HuH-7.5 (cell line): ENCODE results near the gene NCOA3.
"Not testable (repeated sequence)": the region's sequence is repeated elsewhere in the genome, so short reads cannot be mapped to it uniquely, and the experiment has no call there.

Experiments
- DNase-seq: peaks from one replicate; pipeline ENCODE4 v3.0.0; 2011; ENCODE audit warnings: low spot score

The NCOA3 gene

DNA sequence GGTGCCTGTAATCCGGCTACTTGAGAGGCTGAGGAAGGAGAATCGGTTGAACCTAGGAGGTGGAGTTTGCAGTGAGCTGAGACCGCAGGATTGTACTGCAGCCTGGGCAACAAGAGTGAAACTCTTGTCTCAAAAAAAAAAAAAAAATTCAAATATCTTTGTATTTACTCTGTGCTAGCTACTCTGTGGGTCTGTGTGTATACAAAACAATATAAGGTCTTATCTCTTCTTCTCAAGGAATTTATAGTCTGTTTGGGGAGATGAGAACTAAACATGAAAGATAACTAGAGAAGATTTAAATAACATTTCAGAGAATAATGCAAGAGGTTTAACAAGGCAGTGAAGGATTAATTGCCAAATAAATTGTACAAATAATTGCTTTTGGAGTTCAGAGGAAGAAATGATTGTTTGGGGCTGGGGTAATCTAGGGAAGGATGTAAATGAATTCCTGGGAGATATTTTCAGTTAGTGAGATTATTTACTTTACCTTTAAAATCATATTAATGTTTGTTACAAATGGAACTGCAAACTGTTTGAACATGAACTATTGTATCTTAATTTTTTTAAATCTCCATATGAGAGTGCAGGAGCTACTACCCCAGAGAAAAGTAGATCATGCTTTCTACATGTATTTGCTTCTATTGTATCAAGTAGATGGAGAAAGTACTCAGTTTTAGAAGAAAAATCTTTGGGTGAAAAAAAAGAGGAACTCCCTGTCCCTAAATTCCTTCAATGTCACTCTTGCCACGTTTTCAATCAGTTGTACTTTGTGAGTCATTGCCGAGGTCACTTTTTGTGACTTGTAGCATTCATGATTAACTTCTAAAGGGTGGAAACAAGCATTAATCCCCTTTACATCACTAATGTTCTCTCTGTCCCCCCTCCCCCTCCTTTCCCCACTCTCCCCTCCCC lies 39.0 kb downstream of the NCOA3 start:
- DNase-seq, result peak; percentile 64

DNA sequence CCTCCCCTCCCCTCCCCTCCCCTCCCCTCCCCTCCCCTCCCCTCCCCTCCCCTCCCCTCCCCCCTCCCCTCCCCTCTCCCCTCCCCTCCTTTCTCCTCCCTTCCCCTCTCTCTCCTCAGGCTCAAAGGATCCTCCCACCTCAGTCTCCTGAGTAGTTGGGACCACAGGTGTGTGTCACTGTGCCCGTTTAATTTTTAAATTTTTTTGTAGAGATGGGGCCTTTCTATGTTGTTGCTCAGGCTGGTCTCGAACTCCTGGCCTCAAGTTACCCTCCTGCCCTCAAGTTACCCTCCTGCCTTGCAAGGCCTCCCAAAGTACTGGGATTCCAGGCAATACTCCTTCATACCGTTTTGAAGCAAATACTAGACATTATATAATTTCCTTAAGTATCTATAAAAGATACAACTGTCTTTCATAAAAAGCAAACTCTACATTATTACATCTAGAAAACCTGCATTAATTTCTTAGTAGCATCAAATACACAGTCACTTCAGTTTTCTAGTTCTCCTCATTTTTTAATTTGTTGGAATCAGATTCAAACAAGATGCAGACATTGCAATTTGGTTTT lies 39.8 kb downstream of the NCOA3 start:
- no peak for DNase-seq

DNA sequence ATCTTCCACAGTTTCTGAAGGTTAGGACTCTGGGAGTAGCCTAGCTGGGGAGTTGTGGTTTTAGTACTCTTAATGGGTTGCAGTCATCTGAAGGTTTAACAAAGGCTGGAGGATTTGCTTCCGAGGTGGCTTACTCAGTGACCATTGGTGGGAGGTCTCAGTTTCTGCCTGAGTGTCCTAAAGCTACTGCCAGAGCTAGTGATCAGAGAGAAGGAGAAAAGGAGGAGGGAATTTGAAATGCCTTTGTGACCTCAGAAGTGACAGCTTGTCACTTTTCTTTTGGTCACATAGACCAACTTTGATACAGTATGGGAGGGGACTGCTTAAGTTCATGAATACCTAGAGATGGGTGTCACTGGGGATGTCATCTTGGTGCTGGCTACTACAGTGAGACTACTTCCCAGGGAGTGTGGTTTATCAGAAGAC lies 41.3 kb downstream of the NCOA3 start:
- no peak for DNase-seq

DNA sequence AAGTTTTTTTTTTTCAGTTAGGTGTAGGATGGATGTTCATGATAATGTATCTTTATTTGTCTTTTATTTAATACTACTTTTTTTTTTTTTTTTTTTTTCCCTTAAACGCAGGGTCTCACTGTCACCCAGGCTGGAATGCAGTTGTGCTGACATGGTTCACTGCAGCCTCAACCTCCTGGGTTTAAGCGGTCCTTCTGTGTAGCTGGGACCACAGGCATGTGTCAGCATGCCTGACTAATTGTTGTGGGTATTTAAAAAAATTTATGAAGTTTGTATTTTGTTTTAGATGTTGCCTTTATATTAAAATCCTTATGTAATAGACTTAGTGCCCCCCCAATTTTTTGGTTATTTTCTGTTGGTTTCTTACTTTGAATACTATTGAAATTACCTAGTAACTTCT lies 42.6 kb downstream of the NCOA3 start:
- no peak for DNase-seq

DNA sequence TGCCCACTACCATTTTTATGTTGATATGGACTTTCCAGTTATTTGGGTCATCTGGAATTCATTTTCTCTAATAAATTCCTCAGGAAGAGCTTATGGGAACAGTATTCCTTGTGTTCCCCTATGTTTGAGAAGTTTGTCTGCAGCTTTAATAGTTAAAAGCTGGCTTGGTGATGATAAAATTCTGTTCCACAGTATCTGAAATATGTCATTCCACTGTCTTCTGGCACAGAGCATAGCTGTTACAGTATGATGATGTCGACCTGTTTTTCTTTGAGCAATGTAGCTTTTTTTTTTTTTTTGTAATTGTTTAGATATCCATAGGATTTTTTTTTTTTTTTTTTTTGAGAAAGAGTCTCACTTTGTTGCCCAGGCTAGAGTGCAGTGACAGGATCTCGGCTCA lies 43.2 kb downstream of the NCOA3 start:
- DNase-seq, result no peak

DNA sequence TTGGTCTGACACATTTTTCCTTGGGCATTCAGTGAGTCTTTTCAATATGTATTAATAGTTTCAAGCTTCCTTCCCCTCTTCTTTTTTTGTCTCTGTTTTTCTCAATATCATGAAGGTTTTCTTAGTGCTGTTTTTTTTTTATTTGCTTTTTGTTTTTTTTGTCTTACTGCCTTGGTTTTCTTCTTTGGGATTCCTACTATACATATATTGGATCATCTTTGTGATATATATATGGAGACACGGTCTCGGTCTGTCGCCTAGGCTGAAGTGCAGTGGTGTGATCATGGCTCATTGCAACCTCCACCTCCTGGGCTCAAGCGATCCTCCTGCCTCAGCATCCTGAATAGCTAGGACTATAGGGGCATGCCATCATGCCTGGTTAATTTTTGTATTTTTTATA lies 43.8 kb downstream of the NCOA3 start:
- DNase-seq, result no peak

DNA sequence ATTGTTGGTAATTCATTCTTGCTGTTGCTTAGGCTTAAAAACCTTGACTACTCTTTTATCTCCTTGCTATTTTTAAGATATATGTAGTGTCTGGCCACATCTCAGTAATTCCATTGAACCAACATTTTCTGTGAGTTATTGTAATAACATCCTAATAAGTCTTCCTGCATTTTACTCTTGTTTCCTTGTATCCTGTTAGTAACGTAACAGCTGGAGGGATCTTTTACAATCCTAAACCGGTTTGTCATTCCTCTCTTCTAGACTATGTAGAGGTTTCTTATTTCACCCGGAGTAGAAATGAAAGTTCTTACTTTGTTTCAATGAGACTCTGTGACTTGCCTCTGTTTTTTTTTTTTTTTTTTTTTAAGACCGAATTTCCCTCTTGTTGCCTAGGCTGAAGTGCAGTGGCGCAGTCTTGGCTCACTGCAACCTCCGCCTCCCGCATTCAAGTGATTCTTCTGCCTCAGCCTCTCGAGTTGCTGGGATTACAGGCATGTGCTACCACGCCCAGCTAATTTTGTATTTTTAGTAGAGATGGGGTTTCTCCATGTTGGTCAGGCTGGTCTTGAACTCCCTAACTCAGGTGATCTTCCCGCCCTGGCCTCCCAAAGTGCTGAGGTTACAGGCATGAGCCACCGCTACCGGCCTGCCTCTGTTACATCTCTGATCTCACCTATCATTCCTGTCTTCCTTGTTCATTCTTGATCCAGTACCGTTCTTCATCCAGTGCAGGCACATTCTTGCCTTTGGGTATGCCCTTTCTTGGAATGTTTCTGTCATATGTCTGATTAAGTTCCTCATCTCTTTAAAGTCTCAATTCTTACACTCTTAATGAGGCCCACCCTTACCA lies 44.7 kb downstream of the NCOA3 start:
- DNase-seq, result peak; percentile 82

DNA sequence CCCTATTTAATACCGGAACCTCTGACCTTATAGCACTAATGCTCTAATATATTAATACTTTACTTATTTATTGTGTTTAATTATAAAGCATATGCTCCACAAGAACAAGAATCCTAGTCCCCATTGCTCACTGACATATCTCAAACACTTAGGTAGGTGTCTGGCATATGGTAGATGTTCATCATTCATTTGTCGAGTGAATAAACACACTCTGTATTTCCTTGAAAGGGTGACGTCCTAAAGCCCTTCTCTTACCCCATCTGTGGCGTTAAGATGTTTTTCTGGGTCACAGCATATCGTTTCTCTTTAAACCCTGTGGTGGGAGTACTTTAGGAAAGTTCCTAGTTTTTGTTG lies 45.3 kb downstream of the NCOA3 start:
- no peak for DNase-seq

DNA sequence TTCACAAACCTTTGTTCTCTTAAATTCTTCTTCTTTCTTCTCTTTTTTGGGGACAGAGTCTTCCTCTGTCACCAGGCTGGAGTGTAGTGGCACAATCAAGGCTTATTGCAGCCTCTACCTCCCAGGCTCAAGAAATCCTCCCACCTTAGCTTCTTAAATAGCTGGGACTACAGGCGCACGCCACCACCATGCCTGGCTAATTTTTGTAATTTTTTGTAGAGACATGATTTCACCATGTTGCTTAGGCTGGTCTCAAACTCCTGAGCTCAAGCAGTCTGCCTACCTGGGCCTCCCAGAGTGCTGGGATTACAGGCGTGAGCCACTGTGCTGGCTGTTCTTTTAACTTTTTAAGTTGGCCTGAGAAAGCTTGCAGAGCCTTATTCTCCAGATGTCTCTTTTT lies 48.0 kb downstream of the NCOA3 start:
- DNase-seq, result no peak

DNA sequence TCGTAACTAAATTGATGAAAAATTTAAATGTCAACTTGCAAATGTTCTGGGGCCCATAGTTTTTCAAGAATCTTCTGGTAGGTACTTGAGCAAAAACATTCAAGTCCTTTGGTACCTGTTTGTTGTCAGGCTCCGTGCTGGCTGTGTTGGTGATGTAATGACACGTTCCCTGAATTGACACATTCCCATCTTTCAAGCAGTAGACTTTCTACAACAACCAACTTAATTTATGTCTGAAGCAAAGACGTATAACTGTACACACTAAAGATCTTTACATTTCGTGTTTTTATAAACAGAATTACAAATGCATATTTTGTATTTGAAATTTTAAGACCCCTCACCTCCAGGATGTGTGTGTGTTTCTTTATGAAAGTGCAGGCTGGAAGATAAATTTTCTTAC lies 49.5 kb downstream of the NCOA3 start:
- DNase-seq, result no peak

DNA sequence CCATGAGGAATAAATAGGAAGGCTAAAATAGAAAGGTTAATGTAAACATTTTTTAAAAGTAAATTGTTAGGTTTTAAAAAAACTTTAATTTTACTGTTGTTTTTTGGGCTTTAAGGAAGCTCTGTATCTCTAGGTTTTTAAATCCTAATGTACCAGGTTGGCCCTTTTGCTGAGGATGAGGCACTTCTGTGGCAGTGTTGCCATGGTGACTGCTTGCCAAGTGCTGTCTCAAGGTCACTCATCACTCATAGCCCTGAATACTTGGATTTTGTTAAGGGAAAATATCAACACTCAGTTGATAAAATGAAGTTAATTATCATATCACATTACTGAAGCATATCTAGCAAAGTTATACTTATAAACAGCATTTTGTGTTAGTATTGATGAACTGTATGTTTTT lies 50.2 kb downstream of the NCOA3 start:
- DNase-seq, result no peak

DNA sequence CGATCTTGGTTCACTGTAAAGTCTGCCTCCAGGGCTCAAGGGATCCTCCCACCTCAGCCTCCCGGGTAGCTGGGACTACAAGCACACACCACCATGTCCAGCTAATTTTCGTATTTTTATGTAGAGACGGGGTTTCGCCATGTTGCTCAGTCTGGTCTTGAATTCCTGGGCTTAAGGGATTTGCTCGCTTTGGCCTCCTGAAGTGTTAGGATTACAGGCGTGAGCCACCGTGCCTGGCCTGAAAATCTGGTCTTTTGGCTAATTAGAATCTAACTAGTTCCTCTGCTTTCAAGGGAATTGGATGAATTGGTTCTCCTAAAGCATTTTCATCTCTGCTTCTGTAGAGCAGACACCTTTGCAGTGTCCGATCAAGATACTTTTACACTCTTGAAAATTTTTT lies 51.3 kb downstream of the NCOA3 start:
- no peak for DNase-seq

DNA sequence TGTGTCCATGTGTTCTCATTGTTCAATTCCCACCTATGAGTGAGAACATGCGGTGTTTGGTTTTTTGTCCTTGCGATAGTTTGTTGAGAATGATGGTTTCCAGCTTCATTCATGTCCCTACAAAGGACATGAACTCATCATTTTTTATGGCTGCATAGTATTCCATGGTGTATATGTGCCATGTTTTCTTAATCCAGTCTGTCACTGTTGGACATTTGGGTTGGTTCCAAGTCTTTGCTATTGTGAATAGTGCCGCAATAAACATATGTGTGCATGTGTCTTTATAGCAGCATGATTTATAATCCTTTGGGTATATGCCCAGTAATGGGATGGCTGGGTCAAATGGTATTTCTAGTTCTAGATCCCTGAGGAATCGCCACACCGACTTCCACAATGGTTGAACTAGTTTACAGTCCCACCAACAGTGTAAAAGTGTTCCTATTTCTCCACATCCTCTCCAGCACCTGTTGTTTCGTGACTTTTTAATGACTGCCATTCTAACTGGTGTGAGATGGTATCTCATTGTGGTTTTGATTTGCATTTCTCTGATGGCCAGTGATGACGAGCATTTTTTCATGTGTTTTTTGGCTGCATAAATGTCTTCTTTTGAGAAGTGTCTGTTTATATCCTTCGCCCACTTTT lies 52.0 kb downstream of the NCOA3 start:
- DNase-seq, result not testable (repeated sequence)

DNA sequence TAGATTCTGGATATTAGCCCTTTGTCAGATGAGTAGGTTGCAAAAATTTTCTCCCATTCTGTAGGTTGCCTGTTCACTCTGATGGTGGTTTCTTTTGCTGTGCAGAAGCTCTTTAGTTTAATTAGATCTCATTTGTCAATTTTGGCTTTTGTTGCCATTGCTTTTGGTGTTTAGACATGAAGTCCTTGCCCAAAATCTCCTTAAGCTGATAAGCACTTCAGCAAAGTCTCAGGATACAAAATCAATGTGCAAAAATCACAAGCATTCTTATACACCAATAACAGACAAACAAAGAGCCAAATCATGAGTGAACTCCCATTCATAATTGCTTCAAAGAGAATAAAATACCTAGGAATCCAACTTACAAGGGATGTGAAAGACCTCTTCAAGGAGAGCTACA lies 52.6 kb downstream of the NCOA3 start:
- not testable (repeated sequence) for DNase-seq

DNA sequence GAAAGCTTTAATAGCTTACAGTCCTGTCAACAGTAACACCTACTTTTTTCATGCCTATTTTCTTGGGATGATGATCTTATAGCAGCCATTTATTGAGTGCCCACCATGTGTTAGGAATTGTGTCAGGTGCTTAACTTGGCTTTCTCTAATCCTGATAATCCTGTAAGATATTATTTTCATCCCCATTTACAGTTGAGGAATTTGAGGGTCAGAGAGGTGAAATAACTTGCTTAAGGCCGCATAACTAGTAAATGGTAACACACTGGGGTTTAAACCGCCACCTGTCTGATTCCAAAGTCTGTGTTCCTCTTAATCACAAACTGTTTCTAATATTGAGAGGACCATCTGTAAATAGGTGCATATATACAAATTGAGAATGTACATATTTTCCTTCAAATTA lies 55.5 kb downstream of the NCOA3 start:
- no peak for DNase-seq

DNA sequence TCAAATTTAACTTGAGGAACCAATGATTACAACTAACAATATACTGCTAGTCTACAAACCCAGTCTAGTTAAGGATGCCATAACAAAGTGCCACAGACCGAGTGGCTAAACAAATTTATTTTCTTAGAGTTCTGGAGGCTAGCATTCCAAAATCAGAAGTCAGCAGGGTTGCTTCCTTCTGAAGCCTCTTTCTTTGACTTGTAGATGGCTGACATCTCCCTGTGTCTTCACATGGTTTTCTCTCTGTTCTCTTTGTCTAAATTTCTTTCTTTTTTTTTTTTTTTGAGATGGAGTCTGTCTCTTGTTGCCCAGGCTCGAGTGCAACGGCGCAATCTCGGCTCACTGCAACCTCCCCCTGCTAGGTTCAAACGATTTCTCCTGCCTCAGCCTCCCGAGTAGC lies 56.1 kb downstream of the NCOA3 start:
- no peak for DNase-seq

DNA sequence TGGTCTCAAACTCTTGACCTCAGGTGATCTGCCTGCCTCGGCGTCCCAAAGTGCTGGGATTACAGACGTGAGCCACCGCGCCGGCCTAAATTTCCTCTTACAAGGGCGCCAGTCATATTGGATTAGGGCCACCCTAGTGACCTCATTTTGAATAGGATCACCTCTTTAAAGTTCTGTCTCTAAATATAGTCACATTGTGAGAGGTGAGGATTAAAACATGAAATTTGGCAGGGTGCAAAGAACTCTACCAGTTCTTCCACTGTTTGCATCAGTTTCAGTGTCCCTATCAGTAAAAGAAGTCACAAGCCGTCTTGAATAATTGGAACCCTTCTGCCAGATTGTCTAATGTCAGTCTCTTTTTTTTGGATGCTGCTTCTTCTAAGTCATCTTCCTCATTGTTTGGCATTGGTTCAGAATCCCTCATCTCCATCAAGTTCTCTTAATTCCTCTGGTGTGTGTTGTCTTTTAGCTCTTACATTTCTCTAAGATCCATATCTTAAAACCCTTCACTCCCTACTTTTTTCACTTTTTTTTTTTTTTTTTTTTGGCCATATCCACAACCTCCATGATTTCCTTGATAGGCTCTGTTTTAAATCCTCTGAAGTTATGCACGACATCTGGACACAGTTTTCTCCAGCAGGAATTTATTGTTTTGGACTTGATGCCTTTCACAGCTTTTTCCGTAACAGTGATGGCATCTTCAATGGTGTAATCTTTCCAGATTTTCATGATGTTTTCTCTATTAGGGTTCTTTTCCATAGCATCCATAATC lies 56.8 kb downstream of the NCOA3 start:
- DNase-seq, result no peak

DNA sequence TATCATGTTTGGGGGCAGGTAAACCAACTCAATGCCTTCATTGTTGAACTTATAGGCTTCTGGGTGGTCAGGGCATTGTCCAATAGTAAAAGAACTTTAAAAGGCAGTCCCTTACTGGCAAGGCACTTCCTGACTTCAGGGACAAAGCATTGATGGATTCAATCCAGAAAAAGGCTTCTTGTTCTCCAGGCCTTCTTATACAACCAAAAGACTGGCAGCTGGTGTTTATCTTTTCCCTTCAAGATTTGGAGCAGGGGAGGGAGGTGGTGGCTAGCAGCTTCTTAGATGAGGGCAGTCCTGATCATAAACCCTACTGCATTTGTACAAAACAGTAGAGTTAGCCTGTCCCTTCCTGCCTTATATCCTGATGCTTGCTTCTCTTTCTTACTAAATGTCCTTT lies 57.5 kb downstream of the NCOA3 start:
- DNase-seq, result no peak

DNA sequence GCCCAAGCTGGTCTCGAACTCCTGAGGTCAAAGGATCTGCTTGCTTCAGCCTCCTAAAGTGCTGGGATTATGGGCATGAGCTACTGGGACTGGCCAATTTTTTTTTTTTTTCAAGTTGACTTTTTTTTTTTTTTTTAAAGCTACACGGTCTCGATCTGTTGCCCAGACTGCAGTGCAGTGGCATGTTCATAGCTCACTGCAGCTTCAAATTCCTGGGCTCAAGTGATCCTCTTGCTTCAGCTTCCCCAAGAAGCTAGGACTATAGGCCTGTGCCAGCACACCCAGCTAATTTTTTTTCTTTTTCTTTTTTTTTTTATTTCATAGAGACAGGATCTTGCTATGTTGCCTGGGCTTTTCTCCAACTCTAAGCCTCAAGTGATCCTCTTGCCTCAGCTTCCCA lies 59.5 kb downstream of the NCOA3 start:
- no peak for DNase-seq

DNA sequence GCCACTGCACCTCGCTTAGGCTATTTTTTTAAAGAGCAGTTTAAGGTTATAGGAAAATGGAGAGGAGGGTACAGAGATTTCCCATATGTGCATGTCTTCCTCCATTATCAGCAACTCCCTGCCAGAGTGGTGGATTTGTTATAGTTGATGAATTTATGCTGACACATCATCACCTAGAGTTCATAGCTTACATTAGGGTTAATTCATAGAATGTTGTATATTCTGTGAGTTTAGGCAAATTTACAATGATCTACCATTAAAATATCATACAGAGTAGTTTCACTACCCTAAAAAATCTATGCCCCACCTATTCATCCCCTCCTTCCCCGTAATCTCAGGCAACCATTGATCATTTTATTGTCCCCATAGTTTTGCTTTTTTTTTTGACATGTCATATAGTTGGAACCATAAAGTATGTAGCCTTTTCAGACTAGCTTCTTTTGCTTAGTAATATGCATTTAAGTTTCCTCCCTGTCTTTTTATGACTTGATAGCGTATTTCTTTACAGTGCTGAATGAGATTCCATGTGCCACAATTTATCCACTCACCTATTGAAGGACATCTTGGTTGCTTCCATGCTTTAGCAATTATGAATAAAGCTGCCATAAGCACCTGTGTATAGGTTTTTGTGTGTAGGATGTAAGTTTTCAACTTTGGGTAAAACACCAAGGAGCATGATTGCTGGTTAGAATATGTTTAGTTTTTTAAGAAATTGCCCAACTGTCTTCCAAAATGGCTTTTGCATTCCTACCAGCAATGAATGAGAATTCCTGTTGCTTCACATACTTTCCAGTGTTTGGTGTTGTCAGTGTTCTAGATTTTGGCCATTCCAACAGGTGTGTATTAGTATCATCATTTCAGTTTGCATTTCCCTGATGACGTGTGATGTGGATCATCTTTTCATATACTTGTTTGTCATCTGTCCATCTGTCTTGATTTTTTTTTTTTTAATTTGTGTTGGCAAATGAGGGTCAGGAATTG lies 60.2 kb downstream of the NCOA3 start:
- DNase-seq, result no peak
